Endometrial microvascular endothelial cells (primary cell): ENCODE results near the gene SLC44A4. TPM values are rescaled to one million over a fixed set of nuclear protein-coding genes. Genes with fewer than 3 reads are reported as not detected.
"Not testable (repeated sequence)": the region's sequence is repeated elsewhere in the genome, so short reads cannot be mapped to it uniquely, and the experiment has no call there.

Source experiments
- in situ Hi-C: cut with HindIII; loops from 2 replicates; pipeline ENCODE4 v1.10.0; 2017; ENCODE audit warnings: low sequenced_read_pairs, low pct_unique_long_range_greater_than_20kb; ENCODE audit errors: inconsistent ontology term
- total RNA-seq: library from RNA; depleted of rRNA; stranded (reverse); fragments of >200 nt; gene quantifications from one replicate; pipeline ENCODE4 v1.2.3, GENCODE V29; 2015; ENCODE audit errors: inconsistent ontology term

Gene SLC44A4
- total RNA-seq, 1 donor from 2014 or later: 2.6 TPM

GRCh38 chr6:31884528-31885035 is 5.8 kb upstream of the SLC44A4 start:
- in situ Hi-C loops: no loop called here

GRCh38 chr6:31883676-31884075 is 4.9 kb upstream of the SLC44A4 start:
- in situ Hi-C loops: no loop called here

GRCh38 chr6:31882344-31882743 is 3.5 kb upstream of the SLC44A4 start:
- in situ Hi-C loops: no loop called here

DNA sequence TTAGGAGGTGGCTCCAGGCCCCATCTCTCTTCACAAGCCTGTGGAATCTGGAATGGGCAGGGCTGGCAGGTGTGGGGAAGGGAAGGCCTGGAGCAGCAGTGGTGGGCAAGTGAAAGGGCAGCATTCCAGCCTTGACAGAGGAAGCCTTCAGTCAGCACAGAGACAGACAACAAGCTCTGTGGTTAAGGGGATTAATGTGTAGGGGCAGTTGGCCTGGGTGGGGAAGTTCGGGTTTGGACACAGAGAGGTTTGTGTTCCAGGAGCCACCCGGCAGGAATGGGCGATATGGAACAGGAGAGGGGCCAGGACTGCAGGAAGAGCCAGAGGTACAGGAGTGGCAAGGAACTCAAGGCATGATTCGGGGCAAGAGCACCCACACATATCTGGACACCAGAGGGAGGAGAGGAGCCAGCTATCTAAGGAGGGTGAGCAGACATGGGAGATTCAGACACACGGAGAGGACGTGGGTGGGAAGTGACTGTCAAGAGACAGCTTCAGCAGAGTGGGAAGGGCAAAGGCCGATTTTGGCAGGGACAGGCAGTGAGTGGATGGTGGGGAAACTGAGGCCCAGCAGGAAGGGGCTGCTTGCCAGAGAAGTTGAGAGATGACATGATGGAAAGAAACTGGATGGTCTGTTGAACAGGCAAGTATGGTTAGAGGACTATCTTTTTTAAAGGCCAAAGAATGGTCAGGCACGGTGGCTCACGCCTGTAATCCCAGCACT is 2.5 kb upstream of the SLC44A4 start:
- in situ Hi-C loops: no loop called here

- in situ Hi-C loops: no loop called here
These were observed 1.8 kb upstream of the SLC44A4 start for GRCh38 chr6:31880616-31881015.

DNA sequence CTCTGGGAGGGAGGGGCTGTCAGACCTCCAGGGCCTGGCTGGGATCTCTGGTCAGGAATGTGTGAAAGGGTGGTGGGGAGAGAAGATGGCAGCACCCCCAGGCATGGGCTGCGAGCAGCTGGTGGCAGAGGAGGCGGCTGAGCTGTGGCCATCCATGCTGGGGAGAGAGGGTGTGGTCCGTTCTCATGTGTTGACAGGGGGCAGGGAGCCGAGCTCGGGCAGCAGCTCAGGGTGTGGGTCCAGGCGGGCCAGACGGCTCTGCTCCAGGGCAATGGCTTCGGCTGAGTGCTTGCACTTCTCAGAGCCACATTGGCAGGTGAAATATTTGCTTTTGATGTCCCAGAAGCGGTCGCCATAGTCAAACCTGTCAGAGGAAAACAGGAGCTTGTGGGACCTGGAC is 1.1 kb upstream of the SLC44A4 start:
- in situ Hi-C loops: no loop called here

- in situ Hi-C loops: no loop called here
These were observed 346 bp upstream of the SLC44A4 start for GRCh38 chr6:31879143-31879542.

- in situ Hi-C loops: no loop called here
These were observed 575 bp downstream of the SLC44A4 start for GRCh38 chr6:31878222-31878621.

- in situ Hi-C loops: no loop called here
These were observed 1.1 kb downstream of the SLC44A4 start for GRCh38 chr6:31877651-31878161.

DNA sequence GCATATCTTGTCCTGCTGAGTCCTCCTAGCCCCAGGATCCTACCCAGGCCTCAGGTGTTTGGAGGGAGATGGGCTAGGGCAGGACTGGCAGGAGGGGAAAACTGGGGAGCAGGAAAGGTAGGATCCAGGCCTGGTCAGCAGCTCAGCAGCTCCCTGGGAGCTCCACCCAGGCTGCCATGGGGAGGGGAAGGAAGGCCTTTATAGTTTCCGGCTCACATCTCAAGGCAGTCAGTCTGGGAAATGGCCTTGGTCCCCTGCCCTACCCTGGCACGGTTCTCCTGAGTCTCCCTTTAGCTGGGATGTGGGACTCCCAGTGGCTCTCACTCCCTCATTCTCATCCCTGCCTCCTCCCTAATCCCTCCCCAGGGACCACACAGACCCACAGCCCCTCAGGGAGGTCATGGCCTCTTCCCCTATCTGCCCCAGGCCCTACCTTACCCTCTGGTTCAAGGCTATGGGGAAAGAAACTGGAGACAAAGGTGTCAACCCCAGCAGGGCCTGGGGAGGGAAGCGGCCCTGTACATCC is 1.6 kb downstream of the SLC44A4 start:
- in situ Hi-C loops: no loop called here

GRCh38 chr6:31876357-31876756 is 2.4 kb downstream of the SLC44A4 start:
- in situ Hi-C loops: no loop called here

DNA sequence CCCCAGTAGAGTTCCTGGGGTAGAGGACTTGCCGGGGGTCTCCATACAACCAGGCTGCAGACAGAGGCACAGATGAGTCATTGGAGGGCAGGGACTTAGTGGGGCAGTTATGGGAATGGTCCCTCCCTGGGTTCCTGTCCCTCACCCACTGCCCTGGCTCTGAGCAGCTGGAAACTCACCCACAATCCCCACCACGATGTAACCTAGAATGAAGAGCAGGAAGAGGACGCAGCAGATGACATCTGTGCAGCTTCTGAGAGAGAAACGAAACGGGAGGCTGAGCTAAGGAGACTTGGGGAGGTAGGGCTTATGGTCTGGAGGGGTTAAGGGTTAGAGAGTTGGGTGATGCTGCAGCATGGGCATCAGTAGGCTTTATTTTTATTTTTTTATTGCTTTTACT is 2.9 kb downstream of the SLC44A4 start:
- in situ Hi-C loops: no loop called here

DNA sequence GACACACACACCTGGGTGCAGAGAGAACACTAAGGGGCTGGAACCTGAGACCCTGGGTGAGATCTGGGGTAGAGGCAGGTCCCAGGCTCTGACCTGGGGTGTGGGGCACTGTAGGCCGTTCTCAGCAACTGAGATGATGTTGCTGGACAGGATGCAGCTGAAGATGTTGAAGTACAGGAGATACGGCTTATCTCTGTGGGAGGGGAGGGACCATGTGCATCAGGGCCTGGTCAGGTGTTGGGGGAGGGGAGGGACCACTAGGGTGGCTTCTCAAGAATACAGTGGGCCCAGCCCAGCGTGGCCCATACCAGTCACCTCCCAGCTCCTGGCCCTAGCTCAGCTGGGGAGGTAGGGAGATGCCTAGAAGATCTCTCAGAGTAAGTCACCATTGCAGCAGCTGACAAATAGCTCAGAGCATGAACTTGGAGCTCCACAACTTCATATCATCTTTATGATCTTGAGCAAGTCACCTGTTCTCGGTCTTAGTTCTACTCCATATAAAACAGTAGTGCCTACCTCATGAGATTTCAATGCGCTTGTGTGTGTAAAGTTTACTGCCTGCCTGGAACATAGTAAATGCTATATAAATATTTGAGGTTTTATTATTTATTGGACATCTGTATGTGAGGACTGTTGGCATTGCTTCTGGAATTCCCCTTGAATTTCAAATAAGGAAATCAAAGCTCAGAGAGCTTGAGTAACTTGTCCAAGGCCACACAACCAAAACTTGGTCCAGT is 3.8 kb downstream of the SLC44A4 start:
- in situ Hi-C loops: no loop called here

DNA sequence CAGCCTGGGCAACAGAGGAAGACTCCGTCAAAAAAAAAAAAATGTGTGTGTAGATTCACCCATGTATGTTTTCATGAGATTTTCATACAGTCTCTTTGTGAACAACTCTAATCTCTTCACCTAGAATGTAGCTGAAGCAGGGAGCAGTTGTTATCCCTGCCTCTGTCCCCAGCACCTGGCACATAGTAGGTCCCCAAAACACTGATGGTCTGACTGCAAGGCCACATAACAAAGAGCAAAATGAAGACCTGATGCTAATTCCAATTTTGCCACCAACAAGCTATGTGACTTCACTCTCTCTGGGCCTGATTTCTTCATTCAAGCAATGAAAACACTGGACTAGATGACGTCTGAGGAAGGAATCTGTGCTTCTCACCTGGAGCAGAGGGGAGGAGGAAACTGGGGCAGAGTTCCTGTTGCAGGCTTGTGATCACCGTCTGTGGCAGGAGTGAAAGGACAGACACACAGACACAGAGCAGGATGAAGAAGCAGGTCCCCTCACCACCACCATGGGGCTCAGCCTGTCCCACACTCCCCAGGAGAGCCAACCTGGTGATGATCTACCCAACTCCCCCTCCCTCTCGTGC is 4.6 kb downstream of the SLC44A4 start:
- in situ Hi-C loops: no loop called here

- in situ Hi-C loops: no loop called here
These were observed 7.6 kb downstream of the SLC44A4 start for GRCh38 chr6:31871046-31871659.

DNA sequence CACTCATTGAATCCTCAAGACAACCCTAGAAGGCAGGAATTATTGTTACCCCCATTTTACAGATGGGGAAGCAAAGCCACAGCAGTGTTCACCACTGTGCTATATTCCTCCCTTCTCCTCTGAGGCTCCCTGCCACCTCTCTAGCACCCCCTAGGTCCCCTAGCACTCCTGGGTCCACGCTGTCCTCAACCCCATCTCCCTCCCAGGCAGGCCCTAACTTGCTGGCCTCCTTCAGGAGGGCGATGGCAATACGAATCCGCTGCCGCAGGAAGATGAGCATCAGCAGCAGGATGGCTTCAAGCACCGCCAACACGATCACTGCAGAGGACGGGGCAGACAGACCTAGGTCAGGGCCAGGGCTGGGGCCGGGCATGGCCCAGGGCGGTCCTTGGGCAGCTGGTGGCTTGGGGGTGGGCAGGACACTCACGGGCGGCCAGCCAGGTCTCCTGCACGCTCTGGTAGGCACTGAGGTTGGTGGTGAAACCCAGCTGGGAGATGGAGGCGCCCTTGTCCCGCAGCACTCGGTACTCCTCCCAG is 8.3 kb downstream of the SLC44A4 start:
- in situ Hi-C loops: no loop called here

DNA sequence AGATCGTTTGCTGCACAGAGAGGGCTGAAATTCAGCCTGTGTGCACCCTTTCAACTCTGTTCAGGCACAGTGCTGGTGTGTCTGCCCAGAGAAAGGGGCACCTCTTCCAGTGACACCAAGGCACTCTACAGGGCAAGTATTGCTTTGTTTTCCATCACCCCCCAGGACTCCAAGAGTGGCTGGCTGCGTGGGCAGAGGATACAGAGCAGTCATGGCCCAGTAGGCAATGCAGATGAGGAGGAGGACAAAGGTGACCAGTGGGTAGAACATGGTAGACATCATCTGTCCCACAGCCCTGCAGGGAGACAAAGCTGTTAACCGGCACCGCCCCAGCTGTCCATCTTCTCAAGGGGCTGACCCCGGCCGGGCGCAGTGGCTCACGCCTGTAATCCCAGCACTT is 9.5 kb downstream of the SLC44A4 start:
- in situ Hi-C loops: no loop called here

- in situ Hi-C loops: not testable (repeated sequence)
These were observed 10.2 kb downstream of the SLC44A4 start for GRCh38 chr6:31868658-31868971.
